BE2C (cell line): ENCODE results near the gene ARAP1.
A peak's percentile ranks its signal among the peaks of the same experiment; 100 is the strongest.

ENCODE experiments used
- DNase-seq: peaks from one replicate; pipeline ENCODE4 v3.0.0-alpha.2; 2020
- H3K27me3 ChIP-seq: fragments of 250-450 bp; sonication (Bioruptor Pico); 2 replicates; pipeline ENCODE4 v1.5.1; 2020; ENCODE audit warnings: mild to moderate bottlenecking
- H3K36me3 ChIP-seq: fragments of 250-450 bp; sonication (Bioruptor Pico); 2 replicates; pipeline ENCODE4 v1.5.1; 2020; ENCODE audit warnings: mild to moderate bottlenecking
- H3K4me1 ChIP-seq: fragments of 250-450 bp; sonication (Bioruptor Pico); 2 replicates; pipeline ENCODE4 v1.5.1; 2020
- H3K4me3 ChIP-seq: 2 replicates; pipeline ENCODE4 v1.5.1; 2011; ENCODE audit warnings: low read depth, low read length
- H3K9me3 ChIP-seq: fragments of 250-450 bp; sonication (Bioruptor Pico); 2 replicates; pipeline ENCODE4 v1.5.1; 2020
- TF ChIP-seq, protein P1 (sequence below): IDR thresholded peaks from 2 replicates; pipeline ENCODE4 v1.5.1; 2012; ENCODE audit warnings: mild to moderate bottlenecking, low read depth, low read length

The ARAP1 gene

DNA sequence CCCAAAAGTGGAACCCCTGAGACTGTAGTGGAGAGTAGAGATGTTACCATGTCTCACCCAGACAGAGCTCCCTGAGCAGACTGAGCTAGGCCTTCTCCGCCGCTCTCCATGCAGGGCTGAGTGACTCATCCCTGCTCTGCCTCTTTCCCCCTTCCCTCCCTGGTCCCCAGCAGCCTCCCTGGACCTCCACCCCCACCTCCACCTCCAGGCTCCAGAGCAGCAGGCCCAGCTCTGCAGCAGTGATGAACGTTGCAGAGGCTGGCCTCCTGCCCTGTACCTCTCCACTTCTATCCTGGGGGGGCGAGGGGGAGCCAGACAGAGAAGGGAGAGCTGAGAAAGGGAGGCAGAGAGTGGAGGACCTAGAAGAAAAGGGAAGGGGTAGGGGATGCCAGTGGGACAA, 19.3 kb upstream of the ARAP1 start:
- no peak overlapping the region for H3K4me3 ChIP-seq
- no peaks in the 10 kb centered on the region for H3K36me3 ChIP-seq
- H3K4me1 ChIP-seq: peaks cover 34% of the 10 kb centered on the region
- H3K9me3 ChIP-seq: no peaks in the 10 kb centered on the region
- DNase-seq: peak; percentile 72
- TF ChIP-seq, protein P1, sequence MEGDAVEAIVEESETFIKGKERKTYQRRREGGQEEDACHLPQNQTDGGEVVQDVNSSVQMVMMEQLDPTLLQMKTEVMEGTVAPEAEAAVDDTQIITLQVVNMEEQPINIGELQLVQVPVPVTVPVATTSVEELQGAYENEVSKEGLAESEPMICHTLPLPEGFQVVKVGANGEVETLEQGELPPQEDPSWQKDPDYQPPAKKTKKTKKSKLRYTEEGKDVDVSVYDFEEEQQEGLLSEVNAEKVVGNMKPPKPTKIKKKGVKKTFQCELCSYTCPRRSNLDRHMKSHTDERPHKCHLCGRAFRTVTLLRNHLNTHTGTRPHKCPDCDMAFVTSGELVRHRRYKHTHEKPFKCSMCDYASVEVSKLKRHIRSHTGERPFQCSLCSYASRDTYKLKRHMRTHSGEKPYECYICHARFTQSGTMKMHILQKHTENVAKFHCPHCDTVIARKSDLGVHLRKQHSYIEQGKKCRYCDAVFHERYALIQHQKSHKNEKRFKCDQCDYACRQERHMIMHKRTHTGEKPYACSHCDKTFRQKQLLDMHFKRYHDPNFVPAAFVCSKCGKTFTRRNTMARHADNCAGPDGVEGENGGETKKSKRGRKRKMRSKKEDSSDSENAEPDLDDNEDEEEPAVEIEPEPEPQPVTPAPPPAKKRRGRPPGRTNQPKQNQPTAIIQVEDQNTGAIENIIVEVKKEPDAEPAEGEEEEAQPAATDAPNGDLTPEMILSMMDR: no peak
- H3K27me3 ChIP-seq: no peaks in the 10 kb centered on the region

DNA sequence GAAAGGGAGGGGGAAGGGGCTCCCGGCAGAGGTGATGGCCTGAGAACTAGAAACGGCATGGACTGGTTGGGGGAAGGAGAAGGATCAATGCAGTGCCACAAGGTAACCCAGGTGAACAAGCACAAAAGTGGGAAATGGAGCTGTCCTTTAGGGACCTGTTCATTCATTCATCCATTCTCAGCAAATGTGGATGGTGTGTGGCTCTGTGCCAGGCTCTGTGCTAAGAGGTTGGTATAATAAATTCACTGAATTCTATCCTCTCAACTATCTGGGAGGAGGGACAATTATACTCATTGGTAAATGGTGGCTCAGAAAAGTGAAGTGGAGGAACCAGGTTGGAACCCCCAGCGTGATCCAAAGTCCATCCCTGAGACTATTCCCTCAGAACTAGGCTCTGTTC, 18.6 kb upstream of the ARAP1 start:
- Histone ChIP-seq H3K27me3 (no peaks in the 10 kb centered on the region), H3K9me3 (no peaks in the 10 kb centered on the region), H3K4me1 (peaks cover 34% of the 10 kb centered on the region), H3K4me3 (no peak overlapping the region), H3K36me3 (no peaks in the 10 kb centered on the region)
- TF ChIP-seq, protein P1: no peak
- DNase-seq: no peak

DNA sequence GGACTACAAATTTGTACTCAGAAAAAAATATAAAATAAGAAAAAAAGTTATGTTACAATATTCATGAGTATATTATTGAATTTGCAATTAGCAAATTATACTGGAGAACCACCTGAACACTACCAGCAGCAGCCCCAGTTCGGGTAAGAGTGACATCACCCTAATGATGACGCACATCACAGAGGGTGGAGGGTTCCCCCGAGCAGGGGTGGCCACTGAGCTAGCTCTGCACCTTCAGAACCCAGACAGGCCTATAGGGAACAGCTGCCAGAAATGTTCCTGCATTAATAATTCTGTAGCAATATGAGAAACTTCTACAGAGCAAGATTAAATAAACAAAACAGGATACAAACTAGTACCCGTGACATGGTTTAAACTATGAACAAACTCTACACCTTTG, 17.5 kb upstream of the ARAP1 start:
- Histone ChIP-seq H3K27me3 (no peaks in the 10 kb centered on the region), H3K36me3 (no peaks in the 10 kb centered on the region), H3K9me3 (no peaks in the 10 kb centered on the region), H3K4me1 (peaks cover 33% of the 10 kb centered on the region), H3K4me3 (no peak overlapping the region)
- TF ChIP-seq, protein P1: no peak
- DNase-seq: no peak

DNA sequence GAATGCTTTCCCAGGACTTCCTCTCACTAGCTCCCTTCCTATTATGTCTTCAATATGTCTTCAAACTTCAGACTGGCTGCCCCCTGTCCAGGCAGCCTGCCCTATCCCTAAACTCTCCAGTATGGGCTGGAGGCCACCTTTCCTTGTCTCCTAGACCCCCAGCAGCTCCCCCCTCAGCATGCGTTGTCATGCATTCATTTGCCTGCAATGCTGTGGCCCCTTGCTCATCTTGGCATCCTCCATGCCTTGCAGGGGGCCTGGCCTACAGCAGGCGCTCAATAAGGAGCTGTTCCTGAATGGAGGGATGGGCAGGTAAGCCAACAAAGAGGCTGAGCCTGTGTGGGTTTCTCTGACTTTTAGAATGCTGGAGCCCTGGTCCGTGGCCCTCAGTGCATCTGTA, 16.4 kb upstream of the ARAP1 start:
- Histone ChIP-seq H3K9me3 (no peaks in the 10 kb centered on the region), H3K4me3 (no peak overlapping the region), H3K4me1 (peaks cover 22% of the 10 kb centered on the region), H3K27me3 (no peaks in the 10 kb centered on the region), H3K36me3 (no peaks in the 10 kb centered on the region)
- TF ChIP-seq, protein P1: no peak
- no peak for DNase-seq

DNA sequence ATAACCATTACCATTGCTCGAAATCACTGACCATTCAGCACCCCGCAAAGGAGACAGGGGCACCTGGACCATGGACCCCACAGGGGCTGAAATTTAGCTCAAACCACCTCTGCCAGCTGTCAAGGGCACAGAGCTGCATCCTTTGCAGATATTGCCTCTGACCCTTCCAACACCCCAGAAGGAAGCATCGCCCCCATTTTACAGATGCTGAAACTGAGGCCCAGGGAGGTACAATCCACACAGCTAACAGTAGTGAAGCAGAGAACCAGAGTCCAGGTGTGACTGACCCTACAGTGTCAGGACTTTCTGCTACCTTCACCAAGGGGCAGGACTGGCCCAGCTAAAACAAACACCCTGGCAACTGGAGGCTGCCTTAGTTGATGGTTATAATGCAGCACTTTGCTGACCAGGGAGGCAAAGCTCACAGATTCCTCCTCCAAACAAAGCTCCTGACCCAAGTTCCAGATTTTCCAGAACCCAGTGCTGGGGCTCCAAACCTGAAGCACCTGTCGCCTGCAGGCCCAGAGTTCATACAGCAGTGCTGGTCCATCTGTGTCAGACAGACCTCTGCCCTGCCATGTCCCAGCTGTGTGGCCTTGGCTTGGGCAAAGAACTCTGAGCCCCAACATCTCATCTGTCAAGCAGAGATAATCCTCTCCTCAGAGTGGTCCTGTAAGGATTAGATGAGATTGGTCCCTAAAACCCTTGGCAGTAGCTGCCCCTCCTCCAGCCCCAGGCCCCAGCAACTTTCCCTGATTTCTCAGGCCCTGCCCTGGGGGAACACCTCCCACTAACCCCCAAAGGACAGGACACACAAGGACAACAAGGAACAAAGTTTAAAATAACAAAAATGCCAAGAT, 15.2 kb upstream of the ARAP1 start:
- Histone ChIP-seq H3K4me3 (no peak overlapping the region), H3K4me1 (peaks cover 12% of the 10 kb centered on the region), H3K36me3 (no peaks in the 10 kb centered on the region), H3K9me3 (no peaks in the 10 kb centered on the region), H3K27me3 (no peaks in the 10 kb centered on the region)
- TF ChIP-seq, protein P1: no peak
- no peak for DNase-seq

DNA sequence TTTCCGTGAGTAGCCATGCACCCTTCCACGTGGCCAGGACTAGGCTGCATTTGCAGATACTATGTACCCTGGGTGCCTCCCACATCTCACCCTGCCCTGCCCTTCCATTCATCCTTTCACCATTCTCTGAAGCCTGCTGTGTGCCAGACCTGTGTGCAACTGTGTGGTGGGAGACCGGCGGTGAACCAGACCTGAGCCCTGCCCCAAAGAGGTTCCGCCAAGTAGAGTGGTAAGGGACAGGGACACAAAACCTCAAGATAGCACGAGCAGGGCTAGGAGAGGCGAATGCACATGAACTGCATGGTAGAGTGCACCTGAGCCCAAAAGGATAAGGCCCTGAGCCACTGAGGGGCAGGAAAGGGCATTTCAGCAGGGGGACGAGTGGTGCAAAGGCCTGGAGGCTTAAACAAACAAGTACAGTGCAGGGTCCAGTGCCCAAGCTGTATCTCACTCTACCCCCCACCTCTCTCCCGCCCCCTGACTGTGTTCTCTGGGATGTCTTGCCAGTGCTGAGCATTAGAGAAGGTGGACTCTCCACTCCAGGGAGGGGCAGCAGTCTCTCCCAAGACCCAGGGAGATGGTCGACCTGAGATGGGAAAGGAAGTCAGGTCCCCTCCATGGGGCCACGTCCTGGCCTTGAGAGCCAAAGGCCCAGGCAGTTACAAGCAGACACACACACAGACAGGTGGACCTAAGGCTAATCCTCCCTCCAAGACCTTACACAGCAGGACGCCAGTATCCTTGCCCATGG, 14.1 kb upstream of the ARAP1 start:
- H3K27me3 ChIP-seq: no peaks in the 10 kb centered on the region
- DNase-seq: no peak
- TF ChIP-seq, protein P1: no peak

More for the DNA sequence above, 14.1 kb upstream of the ARAP1 start:
- Histone ChIP-seq H3K4me3 (no peak overlapping the region), H3K9me3 (no peaks in the 10 kb centered on the region), H3K4me1 (peaks cover 1% of the 10 kb centered on the region), H3K36me3 (no peaks in the 10 kb centered on the region)
